GM12878 (cell line): ENCODE measurements around the gene SLF2. TPM values are rescaled to one million over a fixed set of nuclear protein-coding genes. Genes with fewer than 3 reads are reported as not detected.

Experiments
- ATAC-seq: fragments of 200-7000 bp; cut with Tn5 transposase; 3 replicates; pipeline ENCODE4 v1.9.1; 2020; ENCODE audit warnings: mild to moderate bottlenecking, moderate library complexity
- BruUV-seq: library from RNA; stranded (reverse); fragments of 400-500 nt; replicated peaks from 2 replicates; lab custom pipeline; 2021; lab: Mats Ljungman, UMichigan
- CTCF ChIA-PET: fragments of 300-600 bp; sonication (Branson Sonifier 250); formaldehyde crosslinking; extraction: SDS; loops from one replicate; lab custom pipeline; 2021; ENCODE audit warnings: inconsistent platforms; lab: Yijun Ruan, JAX
- POLR2A ChIA-PET: fragments of 350-600 bp; formaldehyde crosslinking; extraction: SDS; loops from one replicate; lab custom pipeline; 2021; ENCODE audit warnings: inconsistent platforms; lab: Charles Lee
- RAD21 ChIA-PET: fragments of 300-600 bp; sonication (Branson Sonifier 250); formaldehyde crosslinking; loops from one replicate; lab custom pipeline; 2023; ENCODE audit warnings: antibody characterized with exemption; ENCODE audit not compliant: unreplicated experiment; lab: Charles Lee
- SMC1A ChIA-PET: fragments of 300-600 bp; sonication (Branson Sonifier 250); formaldehyde crosslinking; loops from one replicate; lab custom pipeline; 2023; ENCODE audit not compliant: unreplicated experiment, uncharacterized antibody; lab: Charles Lee
- DNase-seq: peaks from one replicate; pipeline ENCODE4 v3.0.0-alpha.2; 2011; ENCODE audit warnings: low read depth, low spot score
- FAIRE-seq: peaks from 3 replicates; lab custom pipeline; 2011; peaks lifted over from hg19 to GRCh38; lab: Jason Lieb, UNC
- H2AFZ ChIP-seq: 2 replicates; pipeline ENCODE4 v1.6.0; 2011; ENCODE audit warnings: low read depth, low read length, control low read depth; ENCODE audit not compliant: control insufficient read depth
- H3K27ac ChIP-seq: 2 replicates; pipeline ENCODE4 v1.5.1; 2011; ENCODE audit warnings: control low read depth; ENCODE audit not compliant: control insufficient read depth, insufficient read depth
- H3K27me3 ChIP-seq, 2 experiments: replicated peaks in 1 of 2; 2 replicates each; pipeline versions ENCODE4 v1.6.0 to v1.6.1; 2011; ENCODE audit warnings: low read length in 1 of 2; ENCODE audit not compliant: control insufficient read depth in 2 of 2, insufficient read depth in 2 of 2
- H3K36me3 ChIP-seq, 2 experiments: 2 replicates each; pipeline ENCODE4 v1.5.1; 2011; ENCODE audit warnings: low read length in 1 of 2; ENCODE audit not compliant: control insufficient read depth in 2 of 2, insufficient read depth in 2 of 2
- H3K4me1 ChIP-seq: 2 replicates; pipeline ENCODE4 v1.6.1; 2011; ENCODE audit warnings: mild to moderate bottlenecking, low read length, moderate library complexity, mixed read lengths; ENCODE audit not compliant: control insufficient read depth, insufficient read depth
- H3K4me2 ChIP-seq: 2 replicates; pipeline ENCODE4 v1.6.0; 2011; ENCODE audit warnings: control low read depth; ENCODE audit not compliant: control insufficient read depth, insufficient read depth
- H3K4me3 ChIP-seq: fragments of 200-600 bp; sonication (generic); 2 replicates; pipeline ENCODE4 v1.5.1; 2016
- H3K79me2 ChIP-seq: 2 replicates; pipeline ENCODE4 v1.6.0; 2011; ENCODE audit warnings: low read length; ENCODE audit not compliant: control insufficient read depth, insufficient read depth
- H3K9ac ChIP-seq: 2 replicates; pipeline ENCODE4 v1.8.0; 2011; ENCODE audit warnings: low read length, control low read depth, mixed read lengths; ENCODE audit not compliant: control insufficient read depth, insufficient read depth
- H3K9me3 ChIP-seq: replicated peaks from 3 replicates; pipeline ENCODE4 v1.5.1; 2011; ENCODE audit warnings: mild to moderate bottlenecking, low read length; ENCODE audit not compliant: control insufficient read depth, insufficient read depth
- H4K20me1 ChIP-seq: 2 replicates; pipeline ENCODE4 v1.6.0; 2011; ENCODE audit not compliant: control insufficient read depth, insufficient read depth
- ASH2L ChIP-seq: fragments of 300-600, 200-600 bp; sonication (generic); IDR thresholded peaks from 2 replicates; pipeline ENCODE4 v1.6.1; 2017; ENCODE audit warnings: low read depth, mild to moderate bottlenecking, borderline replicate concordance
- CREM ChIP-seq: IDR thresholded peaks from 2 replicates; pipeline ENCODE4 v1.6.1; 2014; ENCODE audit warnings: antibody characterized with exemption, low read depth
- EP300 ChIP-seq, 2 experiments: fragments of 150-350 bp in 1 of 2; IDR thresholded peaks; 2 replicates each; pipeline ENCODE4 v1.6.1; 2011 to 2012; ENCODE audit warnings: low read depth in 2 of 2, low read length in 2 of 2, borderline replicate concordance in 1 of 2, improper control_type of control experiment in 1 of 2, inconsistent platforms in 1 of 2; ENCODE audit not compliant: control insufficient read depth in 1 of 2
- JUNB ChIP-seq: IDR thresholded peaks from 2 replicates; pipeline ENCODE4 v1.6.1; 2016; ENCODE audit warnings: antibody characterized with exemption, mild to moderate bottlenecking
- NFXL1 ChIP-seq: fragments of 450-650 bp; IDR thresholded peaks from 2 replicates; pipeline ENCODE4 v1.6.1; 2017; ENCODE audit warnings: antibody characterized with exemption, mild to moderate bottlenecking, borderline replicate concordance
- NR2F1 ChIP-seq: fragments of 450-650 bp; conservative IDR thresholded peaks from 2 replicates; pipeline ENCODE4 v1.6.1; 2017; ENCODE audit warnings: mild to moderate bottlenecking
- POLR2AphosphoS5 ChIP-seq: IDR thresholded peaks from 2 replicates; pipeline ENCODE4 v1.6.1; 2011; ENCODE audit warnings: mild to moderate bottlenecking, low read length, inconsistent platforms
- RAD21 ChIP-seq: IDR thresholded peaks from 2 replicates; pipeline ENCODE4 v1.6.1; 2011; ENCODE audit warnings: mild to moderate bottlenecking, low read depth, low read length, moderate library complexity; ENCODE audit not compliant: insufficient read depth
- RB1 ChIP-seq: fragments of 450-650 bp; formaldehyde crosslinking; IDR thresholded peaks from 2 replicates; pipeline ENCODE4 v1.6.1; 2017; ENCODE audit warnings: mild to moderate bottlenecking, borderline replicate concordance
- RBBP5 ChIP-seq: fragments of 200-600 bp; sonication (generic); conservative IDR thresholded peaks from 2 replicates; pipeline ENCODE4 v1.6.1; 2016
- SMAD5 ChIP-seq: IDR thresholded peaks from 2 replicates; pipeline ENCODE4 v1.6.1; 2016; ENCODE audit warnings: antibody characterized with exemption, low read depth
- SMARCA5 ChIP-seq: fragments of 450-650 bp; IDR thresholded peaks from 2 replicates; pipeline ENCODE4 v1.6.1; 2017; ENCODE audit warnings: mild to moderate bottlenecking
- USF2 ChIP-seq: IDR thresholded peaks from 2 replicates; pipeline ENCODE4 v1.6.1; 2011; ENCODE audit warnings: low read depth, low read length, improper control_type of control experiment, borderline replicate concordance
- ZNF207 ChIP-seq: fragments of 450-650 bp; IDR thresholded peaks from 2 replicates; pipeline ENCODE4 v1.6.1; 2014; ENCODE audit warnings: antibody characterized with exemption, mild to moderate bottlenecking, borderline replicate concordance
- WGBS: methylation state at CpG from one replicate; pipeline ENCODE4 v1.1.6; 2016; ENCODE audit warnings: low lambda C conversion rate; ENCODE audit not compliant: insufficient replicate concordance, insufficient coverage; ENCODE audit errors: missing lambda C conversion rate; 5-methylcytosine and 5-hydroxymethylcytosine counted together
- in situ Hi-C: fragments of 300-500 bp; cut with MboI; formaldehyde crosslinking; loops from 9 replicates; pipeline ENCODE4 v1.14.3; 2018; ENCODE audit warnings: mixed read lengths
- intact Hi-C: fragments of 100-400 bp; cut with micrococcal nuclease; formaldehyde crosslinking; loops from one replicate; pipeline ENCODE4 v1.14.2; 2022; ENCODE audit not compliant: unreplicated experiment
- polyA plus RNA-seq, 11 experiments: library from polyadenylated mRNA; depleted of rRNA in 4 of 11; unstranded in 6 of 11; stranded (reverse) in 5 of 11; fragments of >200 nt; fragmentation: Nextera tagmentation in 4 of 11; fragmentation: Illumina TruSeq in 1 of 11; extraction: Ambion mirVana in 4 of 11; extraction: Trizol in 1 of 11; gene quantifications; 1 replicate in 1 of 11; 2 replicates in 10 of 11; pipeline versions ENCODE4 v1.2.1 to v1.2.3, GENCODE V29; 2011 to 2016; ENCODE audit warnings: inconsistent platforms in 2 of 11, missing spikeins in 2 of 11, low read depth in 1 of 11
- total RNA-seq, 4 experiments: library from RNA; depleted of rRNA in 3 of 4; stranded (reverse); fragments of >200 nt in 3 of 4; fragmentation: Illumina TruSeq in 1 of 4; extraction: Trizol in 1 of 4; gene quantifications; 2 replicates each; pipeline versions ENCODE4 v1.2.1 to v1.2.3, GENCODE V29; 2013 to 2021
- TF ChIP-seq, protein P1 (sequence below): fragments of 450-650 bp; IDR thresholded peaks from 2 replicates; pipeline ENCODE4 v1.6.1; 2017; ENCODE audit warnings: mild to moderate bottlenecking, low read depth, inconsistent platforms; ENCODE audit not compliant: poor library complexity, severe bottlenecking
- TF ChIP-seq, protein P2 (sequence below): IDR thresholded peaks from 2 replicates; pipeline ENCODE4 v1.6.1; 2011; ENCODE audit warnings: low read depth, mild to moderate bottlenecking, low read length, moderate library complexity, borderline replicate concordance; ENCODE audit errors: extremely low read depth
- TF ChIP-seq, protein P3 (sequence below): fragments of 150-350 bp; IDR thresholded peaks from 2 replicates; pipeline ENCODE4 v1.6.1; 2016; ENCODE audit warnings: low read depth, low read length

The SLF2 gene
- total and polyA plus RNA-seq, 10 of the 15 experiments (the other 5 are each of a cell fraction or from before 2014, with no cell fraction given): 3.0 to 25.2 (median 17.9) TPM

DNA sequence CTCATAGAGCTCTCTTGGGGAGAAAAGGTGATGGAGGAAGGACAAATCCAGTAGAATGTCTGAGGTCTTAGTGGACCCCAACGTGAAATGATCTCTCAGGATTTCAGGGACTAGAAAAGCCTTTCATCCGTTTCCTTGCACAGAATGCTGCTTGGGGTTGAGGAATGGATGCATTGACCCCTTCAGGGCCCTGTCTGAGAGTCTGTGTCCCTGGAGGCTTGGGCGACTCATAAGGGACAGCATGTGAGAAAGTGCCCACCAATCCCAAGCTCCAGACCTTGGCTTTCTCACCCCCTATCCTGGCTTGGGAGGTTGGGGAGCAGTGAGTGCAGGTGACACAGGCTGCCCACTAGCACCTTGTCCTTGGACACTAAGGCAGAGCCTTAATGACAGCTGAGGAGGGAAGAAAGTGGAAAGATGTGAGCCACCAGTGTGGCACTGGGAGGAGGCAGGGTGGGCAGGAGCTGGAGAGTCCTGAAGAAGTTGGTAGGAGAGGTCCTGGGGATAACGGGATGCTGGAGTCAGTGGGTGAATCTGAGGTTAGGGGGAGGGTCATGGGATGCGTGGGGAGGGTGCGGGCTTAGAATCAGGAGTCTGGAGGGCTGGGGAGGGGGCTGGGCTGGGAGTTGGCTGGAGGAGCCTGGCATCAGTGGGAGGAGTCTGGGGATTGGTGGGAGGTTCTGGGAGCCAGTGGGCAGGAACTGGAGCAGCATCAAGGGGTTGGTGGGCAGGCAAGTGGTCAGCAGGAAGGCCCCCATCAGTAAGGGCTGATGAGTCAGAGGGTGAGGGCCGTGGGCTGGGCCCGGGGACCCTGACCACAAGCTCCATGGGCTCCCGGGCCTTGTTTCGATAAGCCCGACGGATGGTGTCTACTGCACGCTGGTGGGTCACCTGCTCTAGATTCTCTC lies 95.4 kb downstream of the SLF2 start:
- Histone ChIP-seq H3K79me2 (no peaks in the 10 kb centered on the region), H3K27ac (no peak overlapping the region), H3K4me2 (no peak overlapping the region), H3K36me3 (peaks cover 0 to 2% of the 10 kb centered on the region in 2 experiments; a peak in 2 of 4 replicates), H3K4me3 (no peak overlapping the region), H4K20me1 (no peaks in the 10 kb centered on the region), H2AFZ (no peak overlapping the region), H3K9ac (no peak overlapping the region), H3K4me1 (peaks cover 1% of the 10 kb centered on the region; the same call in 1 of the 2 replicates), H3K9me3 (no peaks in the 10 kb centered on the region), H3K27me3 (no peaks in the 10 kb centered on the region)
- ChIA-PET CTCF (interaction anchor here (1.0 to 3.0 kb wide), 3 partner anchors 8 to 10 kb away, joined by 3 to 13 read pairs (median 8); no protein-coding TSS in a partner anchor), RAD21 (no interaction called here), SMC1A (no interaction called here), POLR2A (interaction anchor here (1.3 kb wide), 1 partner anchor 44 kb away, joined by 7 read pairs; no protein-coding TSS in a partner anchor)
- intact Hi-C loops (no loop called here), in situ Hi-C loops (no loop called here)
- no peak for ATAC-seq
- no peak for DNase-seq
- no TSS peak for BruUV-seq
- WGBS: 59% methylated on average over 13 of the region's 13 CpGs
- no peak for FAIRE-seq
- TF ChIP-seq RB1 (no peak), JUNB (no peak), ASH2L (no peak), RBBP5 (no peak), EP300 (IDR thresholded peaks at IDR 0.05; ENCODE audit: borderline replicate concordance in 1 of 2, control insufficient read depth in 1 of 2, low read depth in 2 of 2, low read length in 2 of 2) (no peak), USF2 (no peak), SMAD5 (no peak), NFXL1 (no peak), POLR2AphosphoS5 (no peak), NR2F1 (no peak), CREM (no peak), ZNF207 (no peak), RAD21 (no peak), SMARCA5 (no peak)
- TF ChIP-seq, protein P1, sequence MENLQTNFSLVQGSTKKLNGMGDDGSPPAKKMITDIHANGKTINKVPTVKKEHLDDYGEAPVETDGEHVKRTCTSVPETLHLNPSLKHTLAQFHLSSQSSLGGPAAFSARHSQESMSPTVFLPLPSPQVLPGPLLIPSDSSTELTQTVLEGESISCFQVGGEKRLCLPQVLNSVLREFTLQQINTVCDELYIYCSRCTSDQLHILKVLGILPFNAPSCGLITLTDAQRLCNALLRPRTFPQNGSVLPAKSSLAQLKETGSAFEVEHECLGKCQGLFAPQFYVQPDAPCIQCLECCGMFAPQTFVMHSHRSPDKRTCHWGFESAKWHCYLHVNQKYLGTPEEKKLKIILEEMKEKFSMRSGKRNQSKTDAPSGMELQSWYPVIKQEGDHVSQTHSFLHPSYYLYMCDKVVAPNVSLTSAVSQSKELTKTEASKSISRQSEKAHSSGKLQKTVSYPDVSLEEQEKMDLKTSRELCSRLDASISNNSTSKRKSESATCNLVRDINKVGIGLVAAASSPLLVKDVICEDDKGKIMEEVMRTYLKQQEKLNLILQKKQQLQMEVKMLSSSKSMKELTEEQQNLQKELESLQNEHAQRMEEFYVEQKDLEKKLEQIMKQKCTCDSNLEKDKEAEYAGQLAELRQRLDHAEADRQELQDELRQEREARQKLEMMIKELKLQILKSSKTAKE: no peak
- TF ChIP-seq, protein P2, sequence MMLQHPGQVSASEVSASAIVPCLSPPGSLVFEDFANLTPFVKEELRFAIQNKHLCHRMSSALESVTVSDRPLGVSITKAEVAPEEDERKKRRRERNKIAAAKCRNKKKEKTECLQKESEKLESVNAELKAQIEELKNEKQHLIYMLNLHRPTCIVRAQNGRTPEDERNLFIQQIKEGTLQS: no peak
- TF ChIP-seq, protein P3, sequence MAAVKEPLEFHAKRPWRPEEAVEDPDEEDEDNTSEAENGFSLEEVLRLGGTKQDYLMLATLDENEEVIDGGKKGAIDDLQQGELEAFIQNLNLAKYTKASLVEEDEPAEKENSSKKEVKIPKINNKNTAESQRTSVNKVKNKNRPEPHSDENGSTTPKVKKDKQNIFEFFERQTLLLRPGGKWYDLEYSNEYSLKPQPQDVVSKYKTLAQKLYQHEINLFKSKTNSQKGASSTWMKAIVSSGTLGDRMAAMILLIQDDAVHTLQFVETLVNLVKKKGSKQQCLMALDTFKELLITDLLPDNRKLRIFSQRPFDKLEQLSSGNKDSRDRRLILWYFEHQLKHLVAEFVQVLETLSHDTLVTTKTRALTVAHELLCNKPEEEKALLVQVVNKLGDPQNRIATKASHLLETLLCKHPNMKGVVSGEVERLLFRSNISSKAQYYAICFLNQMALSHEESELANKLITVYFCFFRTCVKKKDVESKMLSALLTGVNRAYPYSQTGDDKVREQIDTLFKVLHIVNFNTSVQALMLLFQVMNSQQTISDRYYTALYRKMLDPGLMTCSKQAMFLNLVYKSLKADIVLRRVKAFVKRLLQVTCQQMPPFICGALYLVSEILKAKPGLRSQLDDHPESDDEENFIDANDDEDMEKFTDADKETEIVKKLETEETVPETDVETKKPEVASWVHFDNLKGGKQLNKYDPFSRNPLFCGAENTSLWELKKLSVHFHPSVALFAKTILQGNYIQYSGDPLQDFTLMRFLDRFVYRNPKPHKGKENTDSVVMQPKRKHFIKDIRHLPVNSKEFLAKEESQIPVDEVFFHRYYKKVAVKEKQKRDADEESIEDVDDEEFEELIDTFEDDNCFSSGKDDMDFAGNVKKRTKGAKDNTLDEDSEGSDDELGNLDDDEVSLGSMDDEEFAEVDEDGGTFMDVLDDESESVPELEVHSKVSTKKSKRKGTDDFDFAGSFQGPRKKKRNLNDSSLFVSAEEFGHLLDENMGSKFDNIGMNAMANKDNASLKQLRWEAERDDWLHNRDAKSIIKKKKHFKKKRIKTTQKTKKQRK: no peak
